HepG2 (cell line): ENCODE data around the gene ELP2. TPM values are rescaled to one million over a fixed set of nuclear protein-coding genes. Genes with fewer than 3 reads are reported as not detected.

Source experiments
- ATAC-seq: fragments of 200-7000 bp; cut with Tn5 transposase; 3 replicates; pipeline ENCODE4 v1.9.1; 2020; ENCODE audit warnings: mild to moderate bottlenecking, moderate library complexity
- BruUV-seq: library from RNA; stranded (reverse); fragments of 400-500 nt; replicated peaks from 2 replicates; lab custom pipeline; 2021; lab: Mats Ljungman, UMichigan
- CTCF ChIA-PET: fragments of 300-600 bp; formaldehyde crosslinking; extraction: SDS; loops from one replicate; lab custom pipeline; 2021; ENCODE audit warnings: low total read pairs, inconsistent platforms, low intra/inter-chr PET ratio; lab: Yijun Ruan, JAX
- POLR2A ChIA-PET: fragments of 350-600 bp; sonication (Branson Sonifier 250); formaldehyde crosslinking; loops from one replicate; lab custom pipeline; 2020; ENCODE audit warnings: antibody characterized with exemption, inconsistent platforms; lab: Yijun Ruan, JAX
- DNase-seq: peaks from one replicate; pipeline ENCODE4 v3.0.0-alpha.2; 2015; ENCODE audit warnings: low spot score
- FAIRE-seq: peaks from 3 replicates; lab custom pipeline; 2011; peaks lifted over from hg19 to GRCh38; lab: Jason Lieb, UNC
- H2AFZ ChIP-seq: one replicate; pipeline ENCODE4 v1.6.1; 2011; ENCODE audit warnings: low read length, inconsistent platforms
- H3K27ac ChIP-seq: fragments of 300-600 bp; 3 replicates; pipeline ENCODE4 v1.8.0; 2011; ENCODE audit warnings: mixed run types, mild to moderate bottlenecking, mixed read lengths, low read length, inconsistent platforms; ENCODE audit not compliant: insufficient read depth; ENCODE audit errors: extremely low read length
- H3K27me3 ChIP-seq, 2 experiments: fragments of 200-600 bp in 1 of 2; 2 replicates in 1 of 2; 3 replicates in 1 of 2; pipeline versions ENCODE4 v1.6.0 to v1.8.0; 2011; ENCODE audit warnings: low read length in 2 of 2, mild to moderate bottlenecking in 2 of 2, moderate library complexity in 2 of 2, inconsistent platforms in 1 of 2; ENCODE audit not compliant: insufficient read depth in 2 of 2, control insufficient read depth in 1 of 2
- H3K36me3 ChIP-seq, 2 experiments: fragments of 200-600 bp in 1 of 2; replicated peaks in 1 of 2; 2 replicates in 1 of 2; 3 replicates in 1 of 2; pipeline versions ENCODE4 v1.5.1 to v1.8.0; 2011; ENCODE audit warnings: low read length in 2 of 2, inconsistent platforms in 1 of 2; ENCODE audit not compliant: insufficient read depth in 2 of 2, control insufficient read depth in 1 of 2
- H3K4me1 ChIP-seq: 2 replicates; pipeline ENCODE4 v1.5.1; 2012; ENCODE audit warnings: low read length, inconsistent platforms; ENCODE audit not compliant: insufficient read depth
- H3K4me2 ChIP-seq: 2 replicates; pipeline ENCODE4 v1.6.0; 2011; ENCODE audit warnings: low read depth, low read length, inconsistent platforms
- H3K4me3 ChIP-seq, 3 experiments: fragments of 200-600 bp in 1 of 3; sonication (generic), shearing (Covaris generic) in 1 of 3; replicated peaks in 1 of 3; 2 replicates each; pipeline ENCODE4 v1.5.1; 2011 to 2016; ENCODE audit warnings: low read length in 3 of 3, inconsistent platforms in 2 of 3, low read depth in 2 of 3, mild to moderate bottlenecking in 2 of 3, control low read depth in 1 of 3, mixed read lengths in 1 of 3; ENCODE audit not compliant: insufficient read depth in 1 of 3
- H3K79me2 ChIP-seq: one replicate; pipeline ENCODE4 v1.6.1; 2011; ENCODE audit warnings: low read length, inconsistent platforms; ENCODE audit not compliant: insufficient read depth
- H3K9ac ChIP-seq: 2 replicates; pipeline ENCODE4 v1.6.0; 2011; ENCODE audit warnings: mild to moderate bottlenecking, low read depth, low read length, inconsistent platforms; ENCODE audit not compliant: insufficient read depth
- H3K9me3 ChIP-seq: 2 replicates; pipeline ENCODE4 v1.5.1; 2012; ENCODE audit warnings: mild to moderate bottlenecking, low read length
- H4K20me1 ChIP-seq: 2 replicates; pipeline ENCODE4 v1.6.0; 2011; ENCODE audit warnings: inconsistent platforms, mild to moderate bottlenecking, low read length, moderate library complexity; ENCODE audit not compliant: insufficient read depth
- ATF7 ChIP-seq, 2 experiments: fragments of 450-650 bp in 1 of 2; sonication (generic) in 1 of 2; formaldehyde crosslinking in 1 of 2; IDR thresholded peaks; 2 replicates each; pipeline versions ENCODE4 v1.4.0 to v1.6.1; 2016 to 2020; ENCODE audit warnings: antibody characterized with exemption in 1 of 2, mild to moderate bottlenecking in 1 of 2, missing genetic modification reagents in 1 of 2
- ATF7-NPFF ChIP-seq: sonication (generic); formaldehyde crosslinking; IDR thresholded peaks from 2 replicates; pipeline ENCODE4 v1.8.1; 2023; ENCODE audit warnings: mild to moderate bottlenecking, low read depth, missing genetic modification reagents, moderate library complexity
- BATF2 ChIP-seq: sonication (generic); formaldehyde crosslinking; IDR thresholded peaks from 2 replicates; pipeline ENCODE4 v1.8.0; 2022; ENCODE audit warnings: mild to moderate bottlenecking, missing genetic modification reagents, moderate library complexity
- GMEB2 ChIP-seq: IDR thresholded peaks from 2 replicates; pipeline ENCODE4 v1.6.1; 2016; ENCODE audit warnings: missing biosample characterization, missing genetic modification reagents, low read depth
- IKZF1 ChIP-seq: fragments of 450-650 bp; IDR thresholded peaks from 2 replicates; pipeline ENCODE4 v1.7.1; 2016
- NCOR1 ChIP-seq: fragments of 200-600 bp; sonication (generic); IDR thresholded peaks from 2 replicates; pipeline ENCODE4 v1.7.0; 2017; ENCODE audit warnings: antibody characterized with exemption, low read length, borderline replicate concordance
- PRPF4 ChIP-seq: fragments of 200-400 bp; formaldehyde crosslinking; IDR thresholded peaks from 2 replicates; pipeline ENCODE4 v1.6.1; 2016; ENCODE audit warnings: low read length, low read depth; ENCODE audit not compliant: poor library complexity, severe bottlenecking
- RBAK ChIP-seq: sonication (generic); formaldehyde crosslinking; IDR thresholded peaks from 2 replicates; pipeline ENCODE4 v1.5.1; 2020; ENCODE audit warnings: mild to moderate bottlenecking, missing genetic modification reagents
- RBM22 ChIP-seq: fragments of 200-400 bp; formaldehyde crosslinking; optimal IDR thresholded peaks from 2 replicates; pipeline ENCODE3; 2017; ENCODE audit warnings: mild to moderate bottlenecking, low read length, moderate library complexity
- SALL1 ChIP-seq: sonication (generic); formaldehyde crosslinking; IDR thresholded peaks from 2 replicates; pipeline ENCODE4 v1.8.0; 2022; ENCODE audit warnings: mild to moderate bottlenecking, missing genetic modification reagents
- ZEB1 ChIP-seq: IDR thresholded peaks from 2 replicates; pipeline ENCODE4 v1.6.1; 2012; ENCODE audit warnings: mild to moderate bottlenecking, low read depth, inconsistent platforms; ENCODE audit not compliant: insufficient replicate concordance
- ZHX1 ChIP-seq: sonication (generic); formaldehyde crosslinking; IDR thresholded peaks from 2 replicates; pipeline ENCODE4 v1.8.1; 2022; ENCODE audit warnings: low read depth, mild to moderate bottlenecking, missing genetic modification reagents
- ZNF556 ChIP-seq: sonication (generic); formaldehyde crosslinking; IDR thresholded peaks from 2 replicates; pipeline ENCODE4 v1.4.0; 2020; ENCODE audit warnings: mild to moderate bottlenecking, missing genetic modification reagents, borderline replicate concordance
- ZSCAN21 ChIP-seq: sonication (generic); formaldehyde crosslinking; IDR thresholded peaks from 2 replicates; pipeline ENCODE4 v1.8.0; 2022; ENCODE audit warnings: mild to moderate bottlenecking, missing genetic modification reagents, moderate library complexity, borderline replicate concordance
- WGBS: methylation state at CpG from one replicate; pipeline ENCODE4 v1.1.6; 2017; ENCODE audit warnings: low lambda C conversion rate; 5-methylcytosine and 5-hydroxymethylcytosine counted together
- in situ Hi-C: cut with HindIII; loops from 2 replicates; pipeline ENCODE4 v1.10.0; 2017; ENCODE audit warnings: low pct_unique_long_range_greater_than_20kb; ENCODE audit not compliant: extremely low pct_ligation_motif_present
- intact Hi-C: fragments of 100-400 bp; cut with micrococcal nuclease; formaldehyde crosslinking; loops from one replicate; pipeline ENCODE4 v1.10.0; 2022; ENCODE audit not compliant: unreplicated experiment
- polyA plus RNA-seq, 8 experiments: library from polyadenylated mRNA; depleted of rRNA in 3 of 8; stranded (reverse) in 7 of 8; unstranded in 1 of 8; fragments of >200 nt; fragmentation: Illumina TruSeq in 4 of 8; extraction: Trizol in 4 of 8; gene quantifications; 2 replicates each; pipeline versions ENCODE4 v1.2.1 to v1.2.3, GENCODE V29; 2011 to 2016; ENCODE audit warnings: low read depth in 4 of 8, missing spikeins in 1 of 8, mixed read lengths in 1 of 8; ENCODE audit not compliant: insufficient read depth in 1 of 8
- total RNA-seq, 5 experiments: library from RNA; depleted of rRNA; stranded (reverse); fragments of >200 nt; fragmentation: Illumina TruSeq; extraction: Trizol; gene quantifications; 2 replicates each; pipeline ENCODE4 v1.2.3, GENCODE V29; 2016; ENCODE audit warnings: low read depth in 1 of 5

The ELP2 gene
- total and polyA plus RNA-seq, 2 of the 13 experiments (the other 11 are each of a cell fraction or from before 2014, with no cell fraction given): 98.7 to 100 TPM

GRCh38 chr18:36176711-36177110, 47.0 kb downstream of the ELP2 start:
- POLR2A ChIA-PET: interaction anchor here (0.9 to 4.5 kb wide), 6 partner anchors 11 to 98 kb away, joined by 3 to 103 read pairs (median 10); partner anchors contain the start of genes ELP2, MOCOS and SLC39A6
- peak; percentile 13 for ATAC-seq
- CTCF ChIA-PET: no interaction called here

GRCh38 chr18:36177913-36178312, 48.2 kb downstream of the ELP2 start:
- ATAC-seq: no peak
- Histone ChIP-seq H3K4me3 (no peak overlapping the region), H3K79me2 (no peaks in the 10 kb centered on the region), H2AFZ (no peak overlapping the region), H4K20me1 (no peaks in the 10 kb centered on the region), H3K4me2 (no peak overlapping the region), H3K27ac (peak overlapping the region; percentile 34), H3K36me3 (peaks cover 3 to 13% of the 10 kb centered on the region in 2 experiments; a peak in 3 of 5 replicates), H3K27me3 (no peaks in the 10 kb centered on the region; a peak in 1 of 5 replicates), H3K4me1 (peaks cover 89% of the 10 kb centered on the region), H3K9ac (no peak overlapping the region), H3K9me3 (no peaks in the 10 kb centered on the region)
- no TSS peak for BruUV-seq
- no peak for FAIRE-seq
- ChIA-PET POLR2A (interaction anchor here (0.6 kb wide), 1 partner anchor 46 kb away, joined by 4 read pairs; no protein-coding TSS in a partner anchor), CTCF (no interaction called here)
- 93% methylated on average over 3 of the region's 3 CpGs for WGBS
- no peak for DNase-seq
- in situ Hi-C loops: no loop called here
- intact Hi-C loops: no loop called here
- TF ChIP-seq GMEB2 (CRISPR knock-in tag): no peak
- TF ChIP-seq ZHX1: no peak
- no peak for TF ChIP-seq SALL1 (CRISPR knock-in tag)
- no peak for TF ChIP-seq NCOR1
- peak; percentile 79; the same call in 1 of the 2 replicates for TF ChIP-seq RBAK (CRISPR knock-in tag)
- no peak for TF ChIP-seq IKZF1
- TF ChIP-seq ZNF556: no peak
- no peak for TF ChIP-seq ATF7-NPFF (CRISPR knock-in tag)
- TF ChIP-seq RBM22: peak; percentile 49
- TF ChIP-seq ZSCAN21 (CRISPR knock-in tag): no peak

More at GRCh38 chr18:36176711-36177110, 47.0 kb downstream of the ELP2 start:
- intact Hi-C loops (no loop called here), in situ Hi-C loops (no loop called here)
- peak overlapping the region; percentile 54 for H3K4me2 ChIP-seq
- H3K4me1 ChIP-seq: peaks cover 78% of the 10 kb centered on the region
- no peak overlapping the region for H2AFZ ChIP-seq
- no peak for DNase-seq
- peak overlapping the region; percentile 87 for H3K27ac ChIP-seq
- no peaks in the 10 kb centered on the region for H3K9me3 ChIP-seq
- no peaks in the 10 kb centered on the region for H3K79me2 ChIP-seq
- peaks cover 9 to 21% of the 10 kb centered on the region in 2 experiments for H3K36me3 ChIP-seq
- H3K9ac ChIP-seq: peak overlapping the region; percentile 65
- H4K20me1 ChIP-seq: no peaks in the 10 kb centered on the region
- 88% methylated on average over 9 of the region's 9 CpGs for WGBS
- TF ChIP-seq PRPF4: peak; percentile 58
- TF ChIP-seq BATF2 (CRISPR knock-in tag): 0 out of 2 replicates have a peak, but pooled peaks have one; percentile 41
- no peak for TF ChIP-seq ZEB1
- TF ChIP-seq ATF7 (IDR thresholded peaks at IDR 0.05): peak; percentile 45
- no peak for TF ChIP-seq ATF7 (CRISPR knock-in tag; IDR thresholded peaks at IDR 0.05)
- no TSS peak for BruUV-seq
- FAIRE-seq: no peak
- H3K4me3 ChIP-seq: no peak overlapping the region
- no peaks in the 10 kb centered on the region; a peak in 1 of 5 replicates for H3K27me3 ChIP-seq
